Upper lobe of left lung (tissue), 6 donors: ENCODE data around the gene ARVCF. TPM values are rescaled to one million over a fixed set of nuclear protein-coding genes. Genes with fewer than 3 reads are reported as not detected.
"Not testable (repeated sequence)": the region's sequence is repeated elsewhere in the genome, so short reads cannot be mapped to it uniquely, and the experiment has no call there.

Experiments
- ATAC-seq, 2 donors: fragments of 200-7000 bp; cut with Tn5 transposase; one replicate each; pipeline ENCODE4 v1.9.1; 2022; ENCODE audit warnings: mild to moderate bottlenecking in 2 of 2, moderate library complexity in 2 of 2; ENCODE audit not compliant: low FRiP score in 2 of 2
- DNase-seq, 2 donors: peaks; one replicate each; pipeline ENCODE4 v3.0.0-alpha.2; 2019 to 2020
- H3K27ac ChIP-seq, 4 donors: fragments of 200-600 bp; sonication (generic); one replicate each; pipeline ENCODE4 v1.5.1; 2016 to 2019
- H3K27me3 ChIP-seq, 4 donors: fragments of 200-600 bp; sonication (generic); one replicate each; pipeline ENCODE4 v1.5.1; 2017 to 2019
- H3K36me3 ChIP-seq, 4 donors: fragments of 200-600 bp; sonication (generic); one replicate each; pipeline ENCODE4 v1.5.1; 2016 to 2019
- H3K4me1 ChIP-seq, 4 donors: fragments of 200-600 bp; sonication (generic); one replicate each; pipeline ENCODE4 v1.5.1; 2018 to 2019
- H3K4me3 ChIP-seq, 4 donors: fragments of 200-600 bp; sonication (generic); one replicate each; pipeline ENCODE4 v1.5.1; 2017 to 2019; ENCODE audit warnings: mild to moderate bottlenecking in 2 of 4, moderate library complexity in 1 of 4
- H3K9me3 ChIP-seq, 4 donors: fragments of 200-600 bp; sonication (generic); one replicate each; pipeline ENCODE4 v1.5.1; 2018 to 2019
- CTCF ChIP-seq, 6 experiments: fragments of 450-650 bp in 4 of 6; fragments of 200-600 bp in 2 of 6; sonication (generic) in 2 of 6; IDR thresholded peaks; one replicate each; pipeline ENCODE4 v1.5.1; 2016 to 2019; ENCODE audit warnings: antibody characterized with exemption in 6 of 6
- EP300 ChIP-seq, 4 donors: sonication (generic); formaldehyde crosslinking; IDR thresholded peaks; one replicate each; pipeline ENCODE4 v1.5.1; 2017; ENCODE audit warnings: antibody characterized with exemption in 4 of 4, control low read depth in 2 of 4
- POLR2A ChIP-seq, 4 donors: fragments of 450-650 bp; IDR thresholded peaks; one replicate each; pipeline ENCODE4 v1.5.1; 2016 to 2017; ENCODE audit warnings: antibody characterized with exemption in 4 of 4, mild to moderate bottlenecking in 2 of 4
- POLR2AphosphoS5 ChIP-seq, 2 donors: sonication (generic); formaldehyde crosslinking; IDR thresholded peaks; one replicate each; pipeline ENCODE4 v1.5.1; 2017; ENCODE audit warnings: antibody characterized with exemption in 2 of 2
- WGBS, 2 donors: methylation state at CpG; one replicate each; pipeline ENCODE4 v1.1.5; 2017 to 2018; 5-methylcytosine and 5-hydroxymethylcytosine counted together
- small RNA-seq, 4 donors: library from RNA; depleted of rRNA; stranded (forward); fragments of <200 nt; gene quantifications; one replicate each; pipeline ENCODE3, GENCODE V24; 2016
- total RNA-seq, 6 donors: library from RNA; depleted of rRNA in 4 of 6; stranded (reverse); fragments of >200 nt in 4 of 6; gene quantifications; one replicate each; pipeline versions ENCODE4 v1.1.0 to v1.2.1, GENCODE V29; 2016 to 2021
- donor health status: DM: no; HTN: no; CAD: no; lungs with moderate emphysema.
- donor health status: DM: no; HTN: yes; CAD: no; lungs with severe emphysema.

Gene ARVCF
- total RNA-seq, 6 donors from 2014 or later = 18.5 to 54.5 (median 22.8) TPM

- 81 to 83% methylated on average over 11 of the region's 11 CpGs for WGBS, 2 donors
- Histone ChIP-seq H3K27ac (no peak overlapping the region), H3K4me3 (no peak overlapping the region), H3K9me3 (no peaks in the 10 kb centered on the region), H3K4me1 (peaks cover 0 to 11% (median 3%) of the 10 kb centered on the region in 4 donors), H3K27me3 (no peaks in the 10 kb centered on the region), H3K36me3 (peaks cover 0 to 7% (median 0%) of the 10 kb centered on the region in 4 donors)
- TF ChIP-seq POLR2A (IDR thresholded peaks at IDR 0.05) (no peak), EP300 (IDR thresholded peaks at IDR 0.05) (no peak), POLR2AphosphoS5 (IDR thresholded peaks at IDR 0.05) (no peak), CTCF (IDR thresholded peaks at IDR 0.05) (no peak)
- no peak for DNase-seq
- ATAC-seq = no peak
Measured at GRCh38 chr22:19928207-19928606, 88.4 kb downstream of the ARVCF start.

GRCh38 chr22:19927696-19928095, 88.9 kb downstream of the ARVCF start:
- Histone ChIP-seq H3K9me3 (no peaks in the 10 kb centered on the region), H3K27ac (no peak overlapping the region), H3K4me1 (peaks cover 0 to 6% (median under 1%) of the 10 kb centered on the region in 4 donors), H3K36me3 (peaks cover 0 to 9% (median 0%) of the 10 kb centered on the region in 4 donors), H3K4me3 (no peak overlapping the region), H3K27me3 (no peaks in the 10 kb centered on the region)
- ATAC-seq (no peak), DNase-seq (no peak)
- TF ChIP-seq POLR2AphosphoS5 (IDR thresholded peaks at IDR 0.05) = no peak
- no peak for TF ChIP-seq CTCF (IDR thresholded peaks at IDR 0.05)
- no peak for TF ChIP-seq EP300 (IDR thresholded peaks at IDR 0.05)
- no peak for TF ChIP-seq POLR2A (IDR thresholded peaks at IDR 0.05)
- WGBS, 2 donors = 89 to 92% methylated on average over 7 of the region's 7 CpGs

GRCh38 chr22:19926028-19926427, 90.6 kb downstream of the ARVCF start:
- ATAC-seq, H3K9me3 ChIP-seq, H3K27me3 ChIP-seq, H3K4me3 ChIP-seq, H3K4me1 ChIP-seq, H3K27ac ChIP-seq, H3K36me3 ChIP-seq, DNase-seq: not testable (repeated sequence)
- WGBS, 2 donors = 82 to 85% methylated on average over 11 of the region's 11 CpGs

GRCh38 chr22:19923914-19924513, 92.6 kb downstream of the ARVCF start:
- no peaks in the 10 kb centered on the region for H3K27me3 ChIP-seq
- TF ChIP-seq POLR2A (IDR thresholded peaks at IDR 0.05) = no peak
- TF ChIP-seq EP300 (IDR thresholded peaks at IDR 0.05) = no peak
- TF ChIP-seq CTCF (IDR thresholded peaks at IDR 0.05) = no peak
- H3K36me3 ChIP-seq = peaks cover 0 to 5% (median 2%) of the 10 kb centered on the region in 4 donors
- H3K4me3 ChIP-seq = no peak overlapping the region
- H3K9me3 ChIP-seq = no peaks in the 10 kb centered on the region
- no peak for DNase-seq
- WGBS, 2 donors = 84 to 87% methylated on average over 11 to 12 of the region's 12 CpGs
- no peak for ATAC-seq
- H3K27ac ChIP-seq = no peak overlapping the region
- H3K4me1 ChIP-seq = no peaks in the 10 kb centered on the region

- no peaks in the 10 kb centered on the region for H3K4me1 ChIP-seq
- no peaks in the 10 kb centered on the region for H3K9me3 ChIP-seq
- H3K36me3 ChIP-seq = peaks cover 13 to 28% (median 24%) of the 10 kb centered on the region in 4 donors
- no peak overlapping the region for H3K27ac ChIP-seq
- no peak for TF ChIP-seq POLR2AphosphoS5 (IDR thresholded peaks at IDR 0.05)
- no peak for TF ChIP-seq EP300 (IDR thresholded peaks at IDR 0.05)
- TF ChIP-seq CTCF (IDR thresholded peaks at IDR 0.05) = no peak
- H3K27me3 ChIP-seq = no peaks in the 10 kb centered on the region
- DNase-seq = no peak
- no peak overlapping the region for H3K4me3 ChIP-seq
- 58 to 83% methylated on average over 3 of the region's 3 CpGs for WGBS, 2 donors
- no peak for ATAC-seq
Measured at GRCh38 chr22:19921544-19922081, 95.0 kb downstream of the ARVCF start.

Small RNA genes within 50 kb of the gene (small RNA-seq; reads per million reads assigned to genes)
- gene MIR185 = 6.2 to 16.3 (median 7.7) reads per million in 4 donors

Other genes with a start within 250 kb of the ARVCF start
- gene GNB1L, start 161.9 kb downstream of the ARVCF start, total RNA-seq = 10 to 100 TPM in 1 of 6 donors, 1 to 10 TPM in 4, under 1 TPM in 1; 0.78 to 11.1 (median 6.8) TPM
- gene RTL10, start 161.9 kb downstream of the ARVCF start, total RNA-seq = 10 to 100 TPM; 16.4 to 27.4 (median 24.1) TPM
- gene COMT, start 75.1 kb downstream of the ARVCF start, total RNA-seq = 100 to 1,000 TPM; 136 to 475 (median 272) TPM
- 10 to 100 TPM; 29.6 to 78.6 (median 49.3) TPM for gene TXNRD2, start 75.0 kb downstream of the ARVCF start, total RNA-seq
- 10 to 100 TPM; 33.9 to 94.3 (median 55.0) TPM for gene TANGO2, start 4.3 kb upstream of the ARVCF start, total RNA-seq
- gene DGCR8, start 63.4 kb upstream of the ARVCF start, total RNA-seq = 10 to 100 TPM; 27.7 to 95.3 (median 33.1) TPM
- gene RANBP1, start 99.3 kb upstream of the ARVCF start, total RNA-seq = 100 to 1,000 TPM in 2 of 6 donors, 10 to 100 TPM in 4; 55.3 to 154 (median 87.8) TPM
- 100 to 1,000 TPM in 1 of 6 donors, 10 to 100 TPM in 5; 30.3 to 146 (median 61.9) TPM for gene TRMT2A, start 100.4 kb upstream of the ARVCF start, total RNA-seq
- gene ZDHHC8, start 115.0 kb upstream of the ARVCF start, total RNA-seq = 10 to 100 TPM; 19.5 to 87.1 (median 63.9) TPM
- gene CCDC188, start 134.2 kb upstream of the ARVCF start, total RNA-seq = 1 to 10 TPM in 3 of 6 donors, under 1 TPM in 3; 0.46 to 2.1 (median 1.2) TPM